GM12872 (cell line): ENCODE measurements around the gene FAM124B.

Source experiments
- TF ChIP-seq, protein P1 (sequence below): IDR thresholded peaks from 3 replicates; pipeline ENCODE4 v1.5.1; 2011; ENCODE audit warnings: low read depth, mild to moderate bottlenecking, low read length, moderate library complexity; ENCODE audit not compliant: insufficient read depth

FAM124B gene

DNA sequence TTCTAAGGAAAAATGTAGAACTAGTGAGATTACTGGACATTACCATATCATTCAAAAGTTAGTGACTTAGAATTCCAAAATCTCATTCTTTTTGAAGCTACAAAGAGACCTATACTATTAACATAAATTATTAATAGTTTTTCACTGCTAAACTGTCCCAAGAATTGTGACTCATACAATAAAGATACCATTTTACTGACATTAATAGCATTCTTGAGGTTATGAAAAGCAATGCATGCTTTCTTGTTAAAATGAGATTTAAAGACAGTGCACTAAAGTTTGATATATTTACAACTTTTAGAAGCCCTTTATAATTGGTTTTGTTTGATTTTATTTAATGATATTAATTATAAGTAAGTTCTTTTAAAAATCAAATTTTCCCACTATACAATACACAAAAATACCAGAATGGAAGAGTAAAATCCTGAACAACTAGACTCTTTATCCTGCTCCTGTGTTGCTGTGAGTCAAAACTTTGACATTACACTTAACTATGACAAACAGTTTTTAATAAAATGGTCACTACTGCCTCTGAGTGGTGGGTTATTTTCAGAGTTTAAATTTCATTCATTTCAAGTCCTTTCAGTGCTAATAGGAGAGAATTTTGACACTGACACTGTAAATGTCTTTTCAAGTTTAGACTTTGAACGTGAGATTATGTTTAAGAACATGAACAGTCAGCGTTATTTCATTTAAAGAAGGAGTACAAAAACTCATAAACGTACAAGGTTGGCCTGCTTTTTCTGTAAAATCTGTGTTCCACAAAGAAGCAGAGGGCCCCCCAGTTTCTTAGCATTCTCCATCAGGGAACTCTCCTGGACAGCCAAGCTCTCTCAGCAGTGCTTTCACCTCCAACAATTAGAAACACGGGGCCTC is 54.5 kb downstream of the FAM124B start:
- TF ChIP-seq, protein P1, sequence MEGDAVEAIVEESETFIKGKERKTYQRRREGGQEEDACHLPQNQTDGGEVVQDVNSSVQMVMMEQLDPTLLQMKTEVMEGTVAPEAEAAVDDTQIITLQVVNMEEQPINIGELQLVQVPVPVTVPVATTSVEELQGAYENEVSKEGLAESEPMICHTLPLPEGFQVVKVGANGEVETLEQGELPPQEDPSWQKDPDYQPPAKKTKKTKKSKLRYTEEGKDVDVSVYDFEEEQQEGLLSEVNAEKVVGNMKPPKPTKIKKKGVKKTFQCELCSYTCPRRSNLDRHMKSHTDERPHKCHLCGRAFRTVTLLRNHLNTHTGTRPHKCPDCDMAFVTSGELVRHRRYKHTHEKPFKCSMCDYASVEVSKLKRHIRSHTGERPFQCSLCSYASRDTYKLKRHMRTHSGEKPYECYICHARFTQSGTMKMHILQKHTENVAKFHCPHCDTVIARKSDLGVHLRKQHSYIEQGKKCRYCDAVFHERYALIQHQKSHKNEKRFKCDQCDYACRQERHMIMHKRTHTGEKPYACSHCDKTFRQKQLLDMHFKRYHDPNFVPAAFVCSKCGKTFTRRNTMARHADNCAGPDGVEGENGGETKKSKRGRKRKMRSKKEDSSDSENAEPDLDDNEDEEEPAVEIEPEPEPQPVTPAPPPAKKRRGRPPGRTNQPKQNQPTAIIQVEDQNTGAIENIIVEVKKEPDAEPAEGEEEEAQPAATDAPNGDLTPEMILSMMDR, result no peak

DNA sequence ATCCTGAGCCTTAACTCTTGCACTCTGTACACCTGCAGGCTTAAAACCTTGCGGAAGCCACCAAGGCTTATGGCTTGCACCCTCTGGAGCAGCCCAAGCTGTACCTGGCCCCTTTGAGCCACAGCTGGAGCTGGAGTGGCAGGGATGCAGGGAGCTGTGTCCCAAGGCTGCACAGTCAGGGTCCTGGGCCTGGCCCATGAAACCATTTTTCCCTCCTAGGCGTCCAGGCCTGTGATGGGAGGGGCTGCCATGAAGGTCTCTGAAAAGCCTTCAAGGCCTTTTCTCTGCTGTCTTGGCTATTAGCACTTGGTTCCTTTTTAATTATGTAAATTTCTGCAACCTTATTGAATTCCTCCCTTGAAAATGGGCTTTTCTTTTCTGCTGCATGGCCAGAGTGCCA is 56.4 kb downstream of the FAM124B start:
- TF ChIP-seq, protein P1, result no peak

DNA sequence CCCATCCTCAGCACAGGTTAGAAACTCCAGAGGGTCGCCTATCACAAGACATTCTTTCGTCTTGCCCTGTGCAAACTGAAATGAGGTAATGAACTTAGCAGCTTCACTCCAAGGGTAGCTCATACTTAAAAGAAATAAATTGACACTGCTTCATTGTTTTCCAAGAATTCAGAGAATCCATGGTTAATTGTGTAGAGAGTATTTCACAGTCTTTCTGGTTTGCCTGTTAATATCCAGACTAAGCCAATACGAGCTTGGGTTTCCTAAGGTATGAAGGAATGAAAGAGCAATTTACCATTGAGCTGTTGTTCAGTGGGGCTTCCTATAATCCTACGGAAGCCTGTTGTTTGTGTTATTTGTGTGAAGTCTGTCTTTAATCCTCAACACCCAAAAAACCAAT is 58.7 kb downstream of the FAM124B start:
- TF ChIP-seq, protein P1, result no peak

DNA sequence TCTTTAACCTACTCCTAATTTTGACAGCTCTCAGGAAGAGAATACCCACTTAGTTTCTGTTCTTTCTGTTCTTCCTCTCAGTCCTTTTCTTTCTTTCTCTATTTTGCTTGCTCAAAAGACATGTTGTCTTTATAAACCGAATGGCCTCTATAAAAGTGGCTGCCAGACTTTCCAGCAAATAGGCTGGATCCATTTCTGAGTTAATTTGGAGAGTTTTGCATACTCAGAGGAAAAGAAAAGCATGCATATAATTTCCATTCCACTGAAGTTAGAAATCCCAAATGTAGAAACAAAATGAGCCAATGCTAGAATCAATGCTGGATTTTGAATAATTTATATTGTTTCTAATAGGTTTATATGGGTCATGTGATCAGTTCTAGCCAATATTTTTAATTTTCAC is 65.9 kb downstream of the FAM124B start:
- TF ChIP-seq, protein P1, result no peak

DNA sequence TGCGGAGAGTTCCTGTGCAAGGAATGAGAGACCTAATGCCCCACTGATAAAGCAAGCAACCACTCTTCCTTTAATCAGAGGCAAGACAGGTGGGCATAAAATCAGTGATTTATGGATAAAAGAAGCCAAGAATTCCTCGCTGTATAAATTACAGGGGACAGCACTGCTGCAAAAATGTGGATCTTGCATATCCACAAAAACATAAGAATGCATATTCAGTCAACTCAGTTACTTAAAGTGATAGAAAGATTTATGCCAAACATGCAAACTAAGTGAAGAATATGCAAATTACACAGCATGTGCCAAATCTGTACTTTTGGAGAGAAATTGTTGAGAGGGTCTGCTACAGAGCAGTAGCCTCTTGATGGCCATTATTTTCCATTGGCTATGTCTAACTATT is 67.2 kb downstream of the FAM124B start:
- TF ChIP-seq, protein P1, result no peak

DNA sequence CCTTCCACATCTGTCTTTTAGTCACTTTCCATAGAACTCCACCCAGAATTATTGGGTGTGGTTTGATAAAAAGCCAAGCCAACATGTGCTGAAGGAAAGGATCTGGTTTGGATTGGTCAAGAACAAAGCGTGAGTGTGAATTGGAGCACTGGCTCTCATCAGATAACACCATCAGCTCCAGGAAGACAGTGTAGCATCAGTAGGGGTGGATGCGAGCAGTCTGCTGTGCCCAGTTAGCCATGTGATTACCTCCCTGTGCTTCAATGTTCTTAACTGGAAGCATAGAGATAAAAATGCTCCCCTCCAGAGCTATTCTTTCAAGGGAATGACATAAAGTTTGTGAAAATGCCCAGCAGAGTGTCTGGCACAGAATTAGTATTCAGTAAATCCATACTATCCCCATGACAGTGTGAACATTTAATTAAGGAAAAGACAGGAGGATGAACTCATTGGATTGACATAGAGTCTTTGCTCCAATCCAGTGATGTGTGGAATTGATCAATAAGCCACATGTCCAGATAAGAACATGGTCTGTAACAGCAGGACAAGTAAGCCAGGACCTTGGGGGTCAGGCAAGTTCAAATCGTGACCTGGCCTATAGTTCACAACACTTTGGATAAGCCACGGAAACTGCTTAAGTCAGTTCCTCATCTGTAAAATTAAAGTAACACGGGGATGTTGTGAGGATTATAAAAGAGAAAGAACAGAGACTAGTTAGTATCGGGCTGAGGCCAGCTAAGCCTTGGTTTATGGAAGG is 68.0 kb downstream of the FAM124B start:
- TF ChIP-seq, protein P1, result no peak

DNA sequence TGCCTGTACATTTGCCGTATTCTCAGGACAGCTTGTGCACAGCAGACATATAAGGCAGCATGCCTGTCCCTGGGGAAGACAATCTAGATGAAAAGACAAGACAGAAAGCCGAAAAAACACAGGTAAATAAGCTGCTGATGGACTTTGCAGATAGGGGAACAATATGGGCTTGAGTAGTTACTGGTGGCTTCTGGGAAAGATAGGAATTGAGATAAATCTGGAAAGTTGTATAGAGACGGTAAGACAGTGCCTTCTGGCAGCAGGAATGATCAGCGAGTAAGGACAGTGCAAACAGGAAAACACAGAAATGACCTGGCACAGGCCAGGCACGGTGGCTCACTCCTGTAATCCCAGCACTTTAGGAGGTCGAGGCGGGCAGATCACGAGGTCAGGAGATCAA is 70.2 kb downstream of the FAM124B start:
- TF ChIP-seq, protein P1, result no peak
